ENCODE data around the gene CARD14.
"Not testable (repeated sequence)": the region's sequence is repeated elsewhere in the genome, so short reads cannot be mapped to it uniquely, and the experiment has no call there.

Gene CARD14

DNA sequence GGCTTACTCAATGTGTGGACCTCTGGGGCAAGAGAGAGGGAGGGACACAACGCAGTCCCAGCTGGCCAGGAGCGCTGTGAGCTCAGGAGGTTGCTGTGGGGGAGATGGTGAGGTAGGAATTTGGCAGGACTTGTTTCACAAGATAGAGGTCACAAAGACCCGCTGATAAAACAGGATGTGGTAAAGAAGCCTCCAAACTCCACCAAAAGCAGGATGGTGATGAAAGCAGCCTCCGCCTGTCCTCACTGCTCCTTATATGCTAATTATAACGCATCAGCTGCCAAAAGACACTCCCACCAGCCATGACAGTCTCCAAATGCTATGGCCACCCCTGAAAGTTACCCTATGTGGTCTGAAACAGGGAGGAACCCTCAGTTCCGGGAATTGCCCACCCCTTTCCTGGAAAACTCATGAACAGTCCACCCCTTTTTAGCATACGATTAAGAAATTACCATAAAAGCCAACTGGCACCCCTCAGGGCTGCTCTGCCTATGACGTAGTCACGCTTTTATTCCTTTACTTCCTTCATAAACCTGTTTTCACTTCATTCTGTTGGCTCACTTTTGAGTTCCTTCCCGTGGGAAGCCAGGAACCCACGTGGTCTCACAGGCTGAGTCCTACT lies 17.6 kb upstream of the CARD14 start:
- Histone ChIP-seq H3K9me3 (ENCODE audit: control insufficient read depth in 1 of 2, low read length in 2 of 2) (no peaks in the 10 kb centered on the region), H3K4me3 (ENCODE audit: low read depth in 1 of 2, low read length in 2 of 2) (no peak overlapping the region), H3K27ac (ENCODE audit: low read length) (no peak overlapping the region), H3K36me3 (ENCODE audit: control insufficient read depth in 1 of 2, insufficient read depth in 2 of 2, low read length in 2 of 2) (no peaks in the 10 kb centered on the region), H3K4me1 (ENCODE audit: control insufficient read depth in 1 of 2, insufficient read depth in 2 of 2, low read length in 2 of 2) (peaks cover 0 to 7% of the 10 kb centered on the region in 2 donors), H3K27me3 (ENCODE audit: low read depth, low read length) (no peaks in the 10 kb centered on the region)

- H3K27me3 ChIP-seq (ENCODE audit: low read depth, low read length) = no peaks in the 10 kb centered on the region
Observed at GRCh38 chr17:80153004-80153403, 16.8 kb upstream of the CARD14 start.

GRCh38 chr17:80154166-80154565 lies 15.7 kb upstream of the CARD14 start:
- Histone ChIP-seq H3K36me3 (ENCODE audit: control insufficient read depth in 1 of 2, insufficient read depth in 2 of 2, low read length in 2 of 2) (no peaks in the 10 kb centered on the region), H3K4me1 (ENCODE audit: control insufficient read depth in 1 of 2, insufficient read depth in 2 of 2, low read length in 2 of 2) (no peaks in the 10 kb centered on the region), H3K27me3 (ENCODE audit: low read depth, low read length) (no peaks in the 10 kb centered on the region), H3K4me3 (ENCODE audit: low read depth in 1 of 2, low read length in 2 of 2) (no peak overlapping the region), H3K27ac (ENCODE audit: low read length) (no peak overlapping the region), H3K9me3 (ENCODE audit: control insufficient read depth in 1 of 2, low read length in 2 of 2) (no peaks in the 10 kb centered on the region)

More at GRCh38 chr17:80153004-80153403, 16.8 kb upstream of the CARD14 start:
- no peaks in the 10 kb centered on the region for H3K9me3 ChIP-seq (ENCODE audit: control insufficient read depth in 1 of 2, low read length in 2 of 2)
- H3K4me1 ChIP-seq (ENCODE audit: control insufficient read depth in 1 of 2, insufficient read depth in 2 of 2, low read length in 2 of 2) = peaks cover 0 to 5% of the 10 kb centered on the region in 2 donors
- no peak overlapping the region for H3K4me3 ChIP-seq (ENCODE audit: low read depth in 1 of 2, low read length in 2 of 2)
- no peak overlapping the region for H3K27ac ChIP-seq (ENCODE audit: low read length)
- no peaks in the 10 kb centered on the region for H3K36me3 ChIP-seq (ENCODE audit: control insufficient read depth in 1 of 2, insufficient read depth in 2 of 2, low read length in 2 of 2)

DNA sequence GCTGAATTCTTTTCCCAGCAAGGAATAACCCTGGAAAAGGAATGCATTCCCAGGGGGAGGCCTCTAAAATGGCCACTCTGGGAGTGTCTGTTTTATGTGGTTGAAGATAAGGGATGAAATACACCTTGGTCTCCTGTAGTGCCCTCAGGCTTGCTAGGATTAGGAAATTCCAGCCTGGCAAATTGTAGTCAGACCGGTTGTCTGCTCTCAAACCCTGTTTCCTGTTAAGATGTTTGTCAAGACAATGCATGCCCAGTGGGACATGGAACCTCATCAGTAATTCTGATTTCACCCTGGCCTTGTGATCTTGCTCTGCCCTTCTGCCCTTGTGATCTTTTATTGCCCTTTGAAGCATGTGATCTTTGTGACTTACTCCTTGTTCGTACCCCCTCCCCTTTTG lies 14.2 kb upstream of the CARD14 start:
- H3K36me3 ChIP-seq (ENCODE audit: control insufficient read depth in 1 of 2, insufficient read depth in 2 of 2, low read length in 2 of 2); H3K4me1 ChIP-seq (ENCODE audit: control insufficient read depth in 1 of 2, insufficient read depth in 2 of 2, low read length in 2 of 2); H3K27me3 ChIP-seq (ENCODE audit: low read depth, low read length); H3K9me3 ChIP-seq (ENCODE audit: control insufficient read depth in 1 of 2, low read length in 2 of 2); H3K27ac ChIP-seq (ENCODE audit: low read length); H3K4me3 ChIP-seq (ENCODE audit: low read depth in 1 of 2, low read length in 2 of 2): not testable (repeated sequence)

- no peaks in the 10 kb centered on the region for H3K36me3 ChIP-seq (ENCODE audit: control insufficient read depth in 1 of 2, insufficient read depth in 2 of 2, low read length in 2 of 2)
- no peaks in the 10 kb centered on the region for H3K4me1 ChIP-seq (ENCODE audit: control insufficient read depth in 1 of 2, insufficient read depth in 2 of 2, low read length in 2 of 2)
- no peak overlapping the region for H3K4me3 ChIP-seq (ENCODE audit: low read depth in 1 of 2, low read length in 2 of 2)
- no peaks in the 10 kb centered on the region for H3K27me3 ChIP-seq (ENCODE audit: low read depth, low read length)
- no peak overlapping the region for H3K27ac ChIP-seq (ENCODE audit: low read length)
- H3K9me3 ChIP-seq (ENCODE audit: control insufficient read depth in 1 of 2, low read length in 2 of 2) = no peaks in the 10 kb centered on the region
Observed at GRCh38 chr17:80158846-80159245, 11.0 kb upstream of the CARD14 start.

DNA sequence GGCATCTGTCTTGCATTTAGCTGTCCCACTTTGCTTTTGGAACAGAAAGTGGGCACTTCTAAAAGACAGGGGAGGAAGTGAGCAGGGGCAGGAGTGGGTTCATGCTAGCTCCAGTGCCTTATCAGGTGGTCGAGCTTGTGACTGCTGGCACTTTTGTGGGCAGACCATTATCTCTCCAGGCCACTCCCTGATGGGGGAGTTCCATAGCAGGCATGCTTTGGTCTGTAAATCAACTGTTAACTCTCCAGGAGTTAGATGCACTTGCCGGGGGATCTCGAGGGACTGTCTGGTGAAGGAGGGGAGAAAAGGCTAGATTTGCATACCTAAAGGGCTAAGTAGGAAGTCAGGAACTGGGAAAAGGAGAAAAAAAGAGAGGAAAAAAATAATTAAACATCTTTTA lies 9.3 kb upstream of the CARD14 start:
- no peak overlapping the region for H3K27ac ChIP-seq (ENCODE audit: low read length)
- H3K4me3 ChIP-seq (ENCODE audit: low read depth in 1 of 2, low read length in 2 of 2) = no peak overlapping the region
- H3K36me3 ChIP-seq (ENCODE audit: control insufficient read depth in 1 of 2, insufficient read depth in 2 of 2, low read length in 2 of 2) = no peaks in the 10 kb centered on the region
- no peaks in the 10 kb centered on the region for H3K9me3 ChIP-seq (ENCODE audit: control insufficient read depth in 1 of 2, low read length in 2 of 2)
- no peaks in the 10 kb centered on the region for H3K27me3 ChIP-seq (ENCODE audit: low read depth, low read length)
- no peaks in the 10 kb centered on the region for H3K4me1 ChIP-seq (ENCODE audit: control insufficient read depth in 1 of 2, insufficient read depth in 2 of 2, low read length in 2 of 2)

DNA sequence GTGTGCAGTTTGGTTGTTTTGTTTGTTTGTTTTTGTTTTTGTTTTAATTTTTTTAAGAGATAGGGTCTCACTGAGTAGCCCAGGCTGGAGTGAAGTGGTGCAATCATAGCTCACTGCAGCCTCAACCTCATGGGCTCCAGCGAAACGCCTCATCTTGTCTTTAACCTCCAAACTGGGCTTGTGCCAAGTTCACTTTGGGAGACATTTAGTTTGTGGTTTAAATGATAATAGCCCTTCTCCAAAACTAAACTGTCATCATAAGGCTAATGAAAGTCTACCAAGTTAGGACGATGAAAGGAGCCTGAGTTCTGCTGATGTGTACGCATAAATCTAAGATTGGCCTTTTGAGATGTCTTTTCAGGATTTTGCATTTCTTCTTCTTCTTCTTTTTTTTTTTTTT lies 6.5 kb upstream of the CARD14 start:
- H3K36me3 ChIP-seq (ENCODE audit: control insufficient read depth in 1 of 2, insufficient read depth in 2 of 2, low read length in 2 of 2) = no peaks in the 10 kb centered on the region
- H3K27me3 ChIP-seq (ENCODE audit: low read depth, low read length) = no peaks in the 10 kb centered on the region
- H3K4me3 ChIP-seq (ENCODE audit: low read depth in 1 of 2, low read length in 2 of 2) = no peak overlapping the region
- H3K4me1 ChIP-seq (ENCODE audit: control insufficient read depth in 1 of 2, insufficient read depth in 2 of 2, low read length in 2 of 2) = no peaks in the 10 kb centered on the region
- no peaks in the 10 kb centered on the region for H3K9me3 ChIP-seq (ENCODE audit: control insufficient read depth in 1 of 2, low read length in 2 of 2)
- H3K27ac ChIP-seq (ENCODE audit: low read length) = no peak overlapping the region

DNA sequence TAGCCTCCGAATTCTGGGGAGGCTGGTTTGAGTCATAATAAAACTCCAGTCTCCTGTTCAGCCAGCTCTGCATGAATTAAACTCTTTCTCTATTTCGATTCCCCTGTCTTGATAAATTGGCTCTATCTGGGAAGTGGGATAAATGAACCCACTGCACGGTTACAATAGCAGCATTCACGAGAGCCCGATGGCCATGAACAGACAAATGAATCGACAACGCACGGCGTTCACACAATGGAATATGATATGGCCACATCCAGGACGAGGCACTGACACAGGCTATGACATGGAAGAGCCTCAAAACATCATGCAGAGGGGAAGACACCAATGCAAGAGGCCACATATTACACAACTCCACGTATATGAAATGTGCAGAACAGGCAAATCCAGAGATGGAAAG lies 5.6 kb upstream of the CARD14 start:
- no peak overlapping the region for H3K4me3 ChIP-seq (ENCODE audit: low read depth in 1 of 2, low read length in 2 of 2)
- H3K27ac ChIP-seq (ENCODE audit: low read length) = no peak overlapping the region
- H3K9me3 ChIP-seq (ENCODE audit: control insufficient read depth in 1 of 2, low read length in 2 of 2) = no peaks in the 10 kb centered on the region
- H3K4me1 ChIP-seq (ENCODE audit: control insufficient read depth in 1 of 2, insufficient read depth in 2 of 2, low read length in 2 of 2) = no peaks in the 10 kb centered on the region
- no peaks in the 10 kb centered on the region for H3K27me3 ChIP-seq (ENCODE audit: low read depth, low read length)
- no peaks in the 10 kb centered on the region for H3K36me3 ChIP-seq (ENCODE audit: control insufficient read depth in 1 of 2, insufficient read depth in 2 of 2, low read length in 2 of 2)

DNA sequence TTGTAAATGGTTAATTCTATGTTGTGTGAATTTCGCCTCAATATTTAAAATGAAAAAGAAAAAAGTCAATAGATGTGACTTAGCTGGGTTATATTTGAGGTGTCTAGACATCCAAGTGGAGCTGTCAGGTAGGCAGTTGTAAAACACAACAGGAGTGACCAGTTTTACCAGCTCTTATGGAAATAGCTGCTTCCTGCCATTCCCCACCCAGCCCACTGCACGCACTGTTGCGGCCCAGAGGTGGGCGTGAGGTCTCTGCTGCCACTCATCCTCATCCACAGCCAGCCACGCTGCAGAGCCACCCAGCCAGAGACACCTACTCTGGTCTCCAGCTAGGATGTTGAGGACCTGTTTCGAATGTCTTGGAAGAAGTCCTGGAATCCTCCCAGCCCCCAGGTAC lies 3.4 kb upstream of the CARD14 start:
- Histone ChIP-seq H3K27me3 (ENCODE audit: low read depth, low read length) (no peaks in the 10 kb centered on the region), H3K36me3 (ENCODE audit: control insufficient read depth in 1 of 2, insufficient read depth in 2 of 2, low read length in 2 of 2) (no peaks in the 10 kb centered on the region), H3K27ac (ENCODE audit: low read length) (no peak overlapping the region), H3K4me3 (ENCODE audit: low read depth in 1 of 2, low read length in 2 of 2) (no peak overlapping the region), H3K9me3 (ENCODE audit: control insufficient read depth in 1 of 2, low read length in 2 of 2) (no peaks in the 10 kb centered on the region), H3K4me1 (ENCODE audit: control insufficient read depth in 1 of 2, insufficient read depth in 2 of 2, low read length in 2 of 2) (no peaks in the 10 kb centered on the region)

DNA sequence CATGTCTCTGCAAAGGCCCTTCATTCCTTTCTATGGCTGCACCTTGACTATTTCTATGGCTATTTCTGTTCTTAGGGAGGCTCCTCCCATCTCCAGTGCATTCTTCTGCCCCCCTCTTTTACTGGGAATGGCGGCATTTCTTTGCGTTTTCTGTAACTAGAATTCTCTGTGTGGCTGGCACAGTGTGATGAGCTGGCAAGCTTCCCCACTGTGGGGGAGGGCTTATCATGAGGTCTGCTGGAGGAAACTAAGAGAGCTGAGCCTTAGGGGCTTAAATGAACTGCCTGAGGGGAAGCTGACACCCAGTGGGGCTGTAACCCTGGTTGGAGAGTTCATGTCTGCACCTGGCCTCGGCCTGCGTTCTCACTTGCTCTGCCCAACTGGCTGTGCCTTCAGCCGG lies 1.5 kb upstream of the CARD14 start:
- no peak overlapping the region for H3K4me3 ChIP-seq (ENCODE audit: low read depth in 1 of 2, low read length in 2 of 2)
- H3K4me1 ChIP-seq (ENCODE audit: control insufficient read depth in 1 of 2, insufficient read depth in 2 of 2, low read length in 2 of 2) = no peaks in the 10 kb centered on the region
- H3K27me3 ChIP-seq (ENCODE audit: low read depth, low read length) = no peaks in the 10 kb centered on the region
- no peaks in the 10 kb centered on the region for H3K9me3 ChIP-seq (ENCODE audit: control insufficient read depth in 1 of 2, low read length in 2 of 2)
- no peaks in the 10 kb centered on the region for H3K36me3 ChIP-seq (ENCODE audit: control insufficient read depth in 1 of 2, insufficient read depth in 2 of 2, low read length in 2 of 2)
- no peak overlapping the region for H3K27ac ChIP-seq (ENCODE audit: low read length)

DNA sequence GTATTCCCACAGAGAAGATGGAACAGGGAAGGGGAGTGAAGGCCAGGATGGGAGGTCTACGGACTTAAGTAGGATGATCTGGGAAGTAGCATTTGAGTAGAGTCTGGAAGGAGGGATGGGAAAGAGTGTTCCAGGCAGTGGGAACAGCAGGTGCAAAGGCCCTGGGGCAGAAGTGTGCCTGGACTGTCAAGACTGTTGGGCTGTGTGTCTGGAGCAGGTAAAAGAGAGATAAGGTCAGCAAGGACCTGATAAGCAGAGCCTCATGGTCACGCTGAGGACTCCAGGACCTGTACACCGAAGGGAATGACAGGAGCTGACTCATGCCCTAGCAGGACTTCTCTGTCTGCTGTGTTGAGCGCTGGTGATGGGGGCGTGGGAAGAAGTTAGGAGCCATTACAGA lies 723 bp upstream of the CARD14 start:
- no peak overlapping the region for H3K27ac ChIP-seq (ENCODE audit: low read length)
- H3K27me3 ChIP-seq (ENCODE audit: low read depth, low read length) = no peaks in the 10 kb centered on the region
- H3K4me3 ChIP-seq (ENCODE audit: low read depth in 1 of 2, low read length in 2 of 2) = no peak overlapping the region
- H3K36me3 ChIP-seq (ENCODE audit: control insufficient read depth in 1 of 2, insufficient read depth in 2 of 2, low read length in 2 of 2) = no peaks in the 10 kb centered on the region
- no peaks in the 10 kb centered on the region for H3K9me3 ChIP-seq (ENCODE audit: control insufficient read depth in 1 of 2, low read length in 2 of 2)
- no peaks in the 10 kb centered on the region for H3K4me1 ChIP-seq (ENCODE audit: control insufficient read depth in 1 of 2, insufficient read depth in 2 of 2, low read length in 2 of 2)

- Histone ChIP-seq H3K36me3 (ENCODE audit: control insufficient read depth in 1 of 2, insufficient read depth in 2 of 2, low read length in 2 of 2) (no peaks in the 10 kb centered on the region), H3K4me1 (ENCODE audit: control insufficient read depth in 1 of 2, insufficient read depth in 2 of 2, low read length in 2 of 2) (no peaks in the 10 kb centered on the region), H3K27me3 (ENCODE audit: low read depth, low read length) (no peaks in the 10 kb centered on the region), H3K9me3 (ENCODE audit: control insufficient read depth in 1 of 2, low read length in 2 of 2) (no peaks in the 10 kb centered on the region), H3K27ac (ENCODE audit: low read length) (no peak overlapping the region), H3K4me3 (ENCODE audit: low read depth in 1 of 2, low read length in 2 of 2) (no peak overlapping the region)
Observed at GRCh38 chr17:80171681-80172080, 1.9 kb downstream of the CARD14 start.
